HFF-Myc (cell line): Measurements from ENCODE around the gene REG3G.

ENCODE experiments used
- DNase-seq: peaks from one replicate; pipeline ENCODE4 v3.0.0-alpha.2; 2011; ENCODE audit warnings: low read depth; ENCODE audit errors: extremely low read depth
- H3K4me3 ChIP-seq: replicated peaks from 2 replicates; pipeline ENCODE4 v1.5.1; 2011; ENCODE audit warnings: low read depth, mild to moderate bottlenecking, control low read depth, low read length
- CTCF ChIP-seq: IDR thresholded peaks from 2 replicates; pipeline ENCODE4 v1.5.1; 2012; ENCODE audit warnings: mild to moderate bottlenecking, low read depth, low read length, control low read depth; ENCODE audit errors: missing control alignments

The REG3G gene

DNA sequence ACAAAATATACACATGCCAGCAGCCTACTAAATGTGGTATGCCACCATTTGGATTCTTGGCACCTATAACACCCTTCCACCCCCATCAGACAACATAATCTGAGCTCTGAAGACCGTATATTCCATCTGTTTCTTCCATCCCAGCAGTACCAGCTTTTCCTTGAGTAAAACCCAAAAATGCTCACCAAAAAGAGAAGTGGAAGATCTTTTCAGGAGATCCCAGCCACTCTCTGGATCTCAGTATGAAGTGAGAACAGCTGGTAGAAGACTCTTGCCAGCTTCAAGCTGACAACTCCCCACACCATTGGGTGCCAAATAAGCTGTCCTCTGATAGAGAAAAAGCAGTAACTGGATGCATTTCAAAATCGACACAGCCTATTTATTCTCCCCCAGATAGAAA lies 39.7 kb downstream of the REG3G start:
- TF ChIP-seq CTCF = no peak
- no peak overlapping the region for H3K4me3 ChIP-seq
- DNase-seq = no peak

DNA sequence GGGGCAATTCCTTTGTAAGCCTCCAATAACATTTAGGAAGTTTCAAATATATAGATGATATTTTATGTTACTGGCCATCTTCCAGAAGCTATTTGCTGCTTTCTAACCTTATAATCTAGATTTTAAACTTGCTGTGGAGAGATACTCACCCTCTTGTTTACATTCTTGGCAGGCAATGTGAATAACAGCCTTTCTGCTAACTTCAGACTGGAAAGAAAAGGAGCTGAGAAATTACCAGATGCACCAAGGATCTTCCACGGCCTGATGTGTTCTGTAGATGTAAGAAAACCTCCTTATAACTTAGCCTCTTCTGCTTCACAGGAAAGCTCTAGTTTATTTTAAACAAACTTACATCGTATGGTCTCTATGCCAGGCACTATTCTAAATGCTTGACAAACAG lies 45.6 kb downstream of the REG3G start:
- no peak for TF ChIP-seq CTCF
- no peak for DNase-seq
- no peak overlapping the region for H3K4me3 ChIP-seq
